NCI-H526 (cell line): Measurements from ENCODE around the gene CNTLN.
"Not testable (repeated sequence)": the region's sequence is repeated elsewhere in the genome, so short reads cannot be mapped to it uniquely, and the experiment has no call there.

ENCODE experiments used
- DNase-seq, 2 experiments: peaks; one replicate each; lab custom pipeline; 2025; lab: John Stamatoyannopoulos, UW

Gene CNTLN

GRCh38 chr9:17491780-17492179 is 356.9 kb downstream of the CNTLN start:
- no peak for DNase-seq

- no peak for DNase-seq
Measured at GRCh38 chr9:17503196-17503595, 368.4 kb downstream of the CNTLN start.

GRCh38 chr9:17509151-17509550 is 374.3 kb downstream of the CNTLN start:
- no peak for DNase-seq

GRCh38 chr9:17509701-17510100 is 374.9 kb downstream of the CNTLN start:
- DNase-seq = no peak

- peak in 1 of 2 experiments; percentile 7 for DNase-seq
Measured at GRCh38 chr9:17519761-17520160, 384.9 kb downstream of the CNTLN start.

GRCh38 chr9:17520268-17521064 is 385.6 kb downstream of the CNTLN start:
- DNase-seq = no peak

GRCh38 chr9:17521100-17521855 is 386.4 kb downstream of the CNTLN start:
- DNase-seq = no peak

GRCh38 chr9:17526726-17527125 is 391.9 kb downstream of the CNTLN start:
- DNase-seq = not testable (repeated sequence)

GRCh38 chr9:17528859-17529258 is 394.0 kb downstream of the CNTLN start:
- peak in 1 of 2 experiments; percentile 39 for DNase-seq

- peak in 1 of 2 experiments; percentile 49 for DNase-seq
Measured at GRCh38 chr9:17531642-17532254, 396.9 kb downstream of the CNTLN start.

- DNase-seq = no peak
Measured at GRCh38 chr9:17532461-17532860, 397.6 kb downstream of the CNTLN start.

GRCh38 chr9:17535176-17535575 is 400.3 kb downstream of the CNTLN start:
- DNase-seq = no peak

- no peak for DNase-seq
Measured at GRCh38 chr9:17536027-17536426, 401.2 kb downstream of the CNTLN start.

GRCh38 chr9:17551023-17551422 is 416.2 kb downstream of the CNTLN start:
- DNase-seq = no peak
